Measurements from ENCODE around the gene TMEM132D.

- no peak for TF ChIP-seq EZH2 (IDR thresholded peaks at IDR 0.05)
- TF ChIP-seq, protein P1, sequence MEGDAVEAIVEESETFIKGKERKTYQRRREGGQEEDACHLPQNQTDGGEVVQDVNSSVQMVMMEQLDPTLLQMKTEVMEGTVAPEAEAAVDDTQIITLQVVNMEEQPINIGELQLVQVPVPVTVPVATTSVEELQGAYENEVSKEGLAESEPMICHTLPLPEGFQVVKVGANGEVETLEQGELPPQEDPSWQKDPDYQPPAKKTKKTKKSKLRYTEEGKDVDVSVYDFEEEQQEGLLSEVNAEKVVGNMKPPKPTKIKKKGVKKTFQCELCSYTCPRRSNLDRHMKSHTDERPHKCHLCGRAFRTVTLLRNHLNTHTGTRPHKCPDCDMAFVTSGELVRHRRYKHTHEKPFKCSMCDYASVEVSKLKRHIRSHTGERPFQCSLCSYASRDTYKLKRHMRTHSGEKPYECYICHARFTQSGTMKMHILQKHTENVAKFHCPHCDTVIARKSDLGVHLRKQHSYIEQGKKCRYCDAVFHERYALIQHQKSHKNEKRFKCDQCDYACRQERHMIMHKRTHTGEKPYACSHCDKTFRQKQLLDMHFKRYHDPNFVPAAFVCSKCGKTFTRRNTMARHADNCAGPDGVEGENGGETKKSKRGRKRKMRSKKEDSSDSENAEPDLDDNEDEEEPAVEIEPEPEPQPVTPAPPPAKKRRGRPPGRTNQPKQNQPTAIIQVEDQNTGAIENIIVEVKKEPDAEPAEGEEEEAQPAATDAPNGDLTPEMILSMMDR (IDR thresholded peaks at IDR 0.05): no peak
- TF ChIP-seq EZH2phosphoT487 (IDR thresholded peaks at IDR 0.05): no peak
These were observed 509.5 kb downstream of the TMEM132D start for GRCh38 chr12:129394177-129394825.
